Liver (tissue), 9 donors: Measurements from ENCODE around the gene ZNF227. TPM values are rescaled to one million over a fixed set of nuclear protein-coding genes. Genes with fewer than 3 reads are reported as not detected.

Source experiments
- DNase-seq: peaks from one replicate; pipeline ENCODE4 v3.0.0-alpha.2; 2017; ENCODE audit warnings: low spot score
- H3K27ac ChIP-seq, 2 donors: one replicate each; pipeline ENCODE4 v1.7.0; 2013; ENCODE audit warnings: inconsistent platforms in 2 of 2, low read length in 2 of 2, control low read depth in 1 of 2, low read depth in 1 of 2, mild to moderate bottlenecking in 1 of 2
- H3K27me3 ChIP-seq, 4 donors: one replicate each; pipeline versions ENCODE4 v1.6.1 to v1.7.0; 2013; ENCODE audit warnings: low read length in 3 of 4, inconsistent platforms in 1 of 4, mild to moderate bottlenecking in 1 of 4, moderate library complexity in 1 of 4; ENCODE audit not compliant: control insufficient read depth in 4 of 4, insufficient read depth in 4 of 4
- H3K36me3 ChIP-seq, 4 donors: one replicate each; pipeline versions ENCODE4 v1.6.1 to v1.7.0; 2013; ENCODE audit warnings: low read length in 3 of 4, mild to moderate bottlenecking in 3 of 4, low read depth in 1 of 4, moderate library complexity in 1 of 4; ENCODE audit not compliant: control insufficient read depth in 4 of 4, insufficient read depth in 3 of 4
- H3K4me1 ChIP-seq, 4 donors: one replicate each; pipeline versions ENCODE4 v1.6.1 to v1.7.0; 2013; ENCODE audit warnings: low read length in 3 of 4, mild to moderate bottlenecking in 3 of 4, moderate library complexity in 1 of 4; ENCODE audit not compliant: control insufficient read depth in 4 of 4, insufficient read depth in 4 of 4
- H3K4me3 ChIP-seq, 3 donors: one replicate each; pipeline versions ENCODE4 v1.6.1 to v1.7.0; 2013; ENCODE audit warnings: low read length in 3 of 3, control low read depth in 1 of 3, low read depth in 1 of 3, mild to moderate bottlenecking in 1 of 3
- H3K9ac ChIP-seq, 2 donors: one replicate each; pipeline ENCODE4 v1.7.0; 2013; ENCODE audit warnings: low read length in 2 of 2, mild to moderate bottlenecking in 2 of 2, moderate library complexity in 2 of 2, control low read depth in 1 of 2, low read depth in 1 of 2
- H3K9me3 ChIP-seq, 4 donors: one replicate each; pipeline versions ENCODE4 v1.6.1 to v1.7.0; 2013; ENCODE audit warnings: low read length in 3 of 4; ENCODE audit not compliant: control insufficient read depth in 4 of 4
- CTCF ChIP-seq: fragments of 150-350 bp; IDR thresholded peaks from 2 replicates; pipeline ENCODE4 v1.5.1; 2017; ENCODE audit warnings: improper control_type of control experiment, low read depth, low read length; ENCODE audit not compliant: missing input control
- EGR1 ChIP-seq, 2 donors: IDR thresholded peaks; 2 replicates each; pipeline ENCODE4 v1.6.1; 2016 to 2018; ENCODE audit warnings: antibody characterized with exemption in 2 of 2, low read depth in 2 of 2
- FOXA1 ChIP-seq: IDR thresholded peaks from 2 replicates; pipeline ENCODE4 v1.6.1; 2016; ENCODE audit warnings: antibody characterized with exemption
- FOXA2 ChIP-seq: IDR thresholded peaks from 2 replicates; pipeline ENCODE4 v1.6.1; 2016; ENCODE audit warnings: antibody characterized with exemption
- GABPA ChIP-seq, 2 donors: IDR thresholded peaks in 1 of 2; conservative IDR thresholded peaks in 1 of 2; 2 replicates each; pipeline ENCODE4 v1.6.1; 2016; ENCODE audit warnings: antibody characterized with exemption in 2 of 2, mild to moderate bottlenecking in 1 of 2, moderate library complexity in 1 of 2
- HNF4A ChIP-seq, 2 donors: conservative IDR thresholded peaks; 2 replicates each; pipeline ENCODE4 v1.6.1; 2016; ENCODE audit warnings: antibody characterized with exemption in 2 of 2, mild to moderate bottlenecking in 2 of 2
- JUND ChIP-seq, 2 donors: IDR thresholded peaks; 2 replicates each; pipeline ENCODE4 v1.6.1; 2016; ENCODE audit warnings: antibody characterized with exemption in 2 of 2
- NR2F2 ChIP-seq: IDR thresholded peaks from 2 replicates; pipeline ENCODE4 v1.6.1; 2016; ENCODE audit warnings: antibody characterized with exemption
- RAD21 ChIP-seq, 2 donors: IDR thresholded peaks; 2 replicates each; pipeline ENCODE4 v1.6.1; 2016; ENCODE audit warnings: antibody characterized with exemption in 2 of 2, mild to moderate bottlenecking in 2 of 2
- REST ChIP-seq: IDR thresholded peaks from 2 replicates; pipeline ENCODE4 v1.6.1; 2016; ENCODE audit warnings: antibody characterized with exemption, mild to moderate bottlenecking
- RXRA ChIP-seq, 2 donors: IDR thresholded peaks; 2 replicates each; pipeline ENCODE4 v1.6.1; 2017 to 2018; ENCODE audit warnings: antibody characterized with exemption in 2 of 2, mild to moderate bottlenecking in 1 of 2
- SP1 ChIP-seq: IDR thresholded peaks from 2 replicates; pipeline ENCODE4 v1.6.1; 2018; ENCODE audit warnings: antibody characterized with exemption, mild to moderate bottlenecking
- TAF1 ChIP-seq: conservative IDR thresholded peaks from 2 replicates; pipeline ENCODE4 v1.6.1; 2016; ENCODE audit warnings: antibody characterized with exemption, mild to moderate bottlenecking
- YY1 ChIP-seq: IDR thresholded peaks from 2 replicates; pipeline ENCODE4 v1.6.1; 2016; ENCODE audit warnings: antibody characterized with exemption, mild to moderate bottlenecking
- ZBTB33 ChIP-seq: IDR thresholded peaks from 2 replicates; pipeline ENCODE4 v1.6.1; 2016; ENCODE audit warnings: antibody characterized with exemption
- WGBS: extraction: QIAGEN DNeasy Blood & Tissue Kit; methylation state at CpG from one replicate; pipeline ENCODE4 v1.1.7; 2013; 5-methylcytosine and 5-hydroxymethylcytosine counted together
- polyA plus RNA-seq, 2 donors: library from polyadenylated mRNA; stranded (reverse) in 1 of 2; unstranded in 1 of 2; fragments of 200-250 nt in 1 of 2; fragments of >200 nt in 1 of 2; fragmentation: Nextera tagmentation in 1 of 2; extraction: Ambion mirVana in 1 of 2; gene quantifications; one replicate each; pipeline versions ENCODE4 v1.2.1 to v1.2.3, GENCODE V29; 2013 to 2015
- total RNA-seq, 2 donors: library from RNA; depleted of rRNA; stranded (reverse); fragments of >200 nt; gene quantifications; one replicate each; pipeline ENCODE4 v1.2.3, GENCODE V29; 2014
- donor health status: healthy.
- donor health status: healthy.
- donor health status: healthy.
- donor health status: healthy.
- donor health status: healthy.

The ZNF227 gene
- total and polyA plus RNA-seq, 4 donors: 3.3 to 10.9 (median 6.1) TPM

GRCh38 chr19:44260343-44260681 lies 48.0 kb downstream of the ZNF227 start:
- H3K9ac ChIP-seq: no peak overlapping the region
- no peak for DNase-seq

More at GRCh38 chr19:44260343-44260681, 48.0 kb downstream of the ZNF227 start:
- Histone ChIP-seq H3K27ac (no peak overlapping the region), H3K27me3 (no peaks in the 10 kb centered on the region), H3K4me1 (no peaks in the 10 kb centered on the region), H3K9me3 (peaks cover 24 to 71% (median 35%) of the 10 kb centered on the region in 4 donors), H3K36me3 (peaks cover 0 to 5% (median 0%) of the 10 kb centered on the region in 4 donors), H3K4me3 (peak overlapping the region in 2 of 3 donors; percentile 44 to 54)
- no peak for TF ChIP-seq RAD21 (IDR thresholded peaks at IDR 0.05)
- no peak for TF ChIP-seq YY1
- no peak for TF ChIP-seq REST
- no peak for TF ChIP-seq SP1
- no peak for TF ChIP-seq TAF1
- TF ChIP-seq JUND (IDR thresholded peaks at IDR 0.05): no peak
- TF ChIP-seq FOXA2: no peak
- no peak for TF ChIP-seq NR2F2
- TF ChIP-seq ZBTB33: no peak
- no peak for TF ChIP-seq GABPA (IDR thresholded peaks at IDR 0.05 in 1 of 2, conservative IDR thresholded peaks at IDR 0.05 in 1 of 2)
- TF ChIP-seq CTCF: no peak
- no peak for TF ChIP-seq EGR1 (IDR thresholded peaks at IDR 0.05; ENCODE audit: low read depth in 2 of 2)
- no peak for TF ChIP-seq HNF4A (conservative IDR thresholded peaks at IDR 0.05)
- no peak for TF ChIP-seq FOXA1
- TF ChIP-seq RXRA (IDR thresholded peaks at IDR 0.05): no peak
- WGBS: 22% methylated on average over 7 of the region's 7 CpGs
